GM23338 (cell line): Measurements from ENCODE around the gene DPP10. TPM values are rescaled to one million over a fixed set of nuclear protein-coding genes. Genes with fewer than 3 reads are reported as not detected.

Experiments
- ATAC-seq: fragments of 200-7000 bp; cut with Tn5 transposase; 3 replicates; pipeline ENCODE4 v1.9.1; 2020
- DNase-seq: peaks from one replicate; pipeline ENCODE4 v3.0.0-alpha.2; 2015; ENCODE audit warnings: low spot score
- H2AFZ ChIP-seq: fragments of 200-600 bp; sonication (generic); 2 replicates; pipeline ENCODE4 v1.8.0; 2016; ENCODE audit warnings: antibody characterized with exemption, mild to moderate bottlenecking, moderate library complexity
- H3F3A ChIP-seq: fragments of 200-600 bp; sonication (generic); replicated peaks from 2 replicates; pipeline ENCODE4 v1.8.0; 2017; ENCODE audit warnings: antibody characterized with exemption, mixed run types, low read depth
- H3K27ac ChIP-seq: fragments of 200-600 bp; sonication (generic); 2 replicates; pipeline ENCODE4 v1.6.1; 2016; ENCODE audit warnings: low read depth
- H3K27me3 ChIP-seq: fragments of 200-600 bp; sonication (generic); 2 replicates; pipeline ENCODE4 v1.8.0; 2016; ENCODE audit warnings: mild to moderate bottlenecking, mixed run types, moderate library complexity; ENCODE audit not compliant: insufficient read depth
- H3K36me3 ChIP-seq: fragments of 200-600 bp; sonication (generic); 2 replicates; pipeline ENCODE4 v1.8.0; 2016; ENCODE audit warnings: mild to moderate bottlenecking; ENCODE audit not compliant: insufficient read depth
- H3K4me1 ChIP-seq: fragments of 200-600 bp; sonication (generic); 2 replicates; pipeline ENCODE4 v1.8.0; 2016; ENCODE audit warnings: mild to moderate bottlenecking, moderate library complexity; ENCODE audit not compliant: insufficient read depth
- H3K4me2 ChIP-seq: fragments of 200-600 bp; sonication (generic); 2 replicates; pipeline ENCODE4 v1.7.1; 2017; ENCODE audit warnings: mixed run types
- H3K4me3 ChIP-seq: fragments of 200-600 bp; sonication (generic); 2 replicates; pipeline ENCODE4 v1.6.1; 2016; ENCODE audit warnings: mixed run types
- H3K79me2 ChIP-seq: fragments of 200-600 bp; sonication (generic); replicated peaks from 2 replicates; pipeline ENCODE4 v1.8.0; 2017; ENCODE audit warnings: mild to moderate bottlenecking; ENCODE audit not compliant: insufficient read depth
- H3K9me2 ChIP-seq: fragments of 200-600 bp; sonication (generic); 2 replicates; pipeline ENCODE4 v1.8.0; 2017; ENCODE audit not compliant: insufficient read depth
- H4K20me1 ChIP-seq: fragments of 200-600 bp; sonication (generic); replicated peaks from 2 replicates; pipeline ENCODE4 v1.8.0; 2017; ENCODE audit warnings: mild to moderate bottlenecking; ENCODE audit not compliant: insufficient read depth
- H3K27ac Mint-ChIP-seq: 2 replicates; pipeline ENCODE4 v1.8.0; 2020; ENCODE audit warnings: inconsistent platforms, mild to moderate bottlenecking, moderate library complexity, mixed read lengths
- H3K27me3 Mint-ChIP-seq: 3 replicates; pipeline ENCODE4 v1.8.0; 2022; ENCODE audit warnings: low read depth, mild to moderate bottlenecking, moderate library complexity, mixed read lengths, inconsistent platforms; ENCODE audit not compliant: insufficient read depth, poor library complexity
- H3K36me3 Mint-ChIP-seq: 3 replicates; pipeline ENCODE4 v1.8.0; 2021; ENCODE audit warnings: low read depth, mild to moderate bottlenecking, inconsistent platforms, moderate library complexity, mixed read lengths
- H3K4me1 Mint-ChIP-seq: 3 replicates; pipeline ENCODE4 v1.8.0; 2020; ENCODE audit warnings: mild to moderate bottlenecking, inconsistent platforms, mixed read lengths
- H3K4me3 Mint-ChIP-seq: 3 replicates; pipeline ENCODE4 v1.8.0; 2021; ENCODE audit warnings: moderate library complexity, mild to moderate bottlenecking, inconsistent platforms, mixed read lengths
- H3K9me3 Mint-ChIP-seq: 3 replicates; pipeline ENCODE4 v1.8.0; 2020; ENCODE audit warnings: moderate library complexity, mild to moderate bottlenecking, inconsistent platforms, mixed read lengths
- CREB1 ChIP-seq: fragments of 250-450 bp; sonication (Bioruptor Pico); IDR thresholded peaks from 2 replicates; pipeline ENCODE4 v1.5.0; 2020; ENCODE audit warnings: low read depth, mild to moderate bottlenecking, moderate library complexity
- EZH2 ChIP-seq: fragments of 200-600 bp; sonication (generic); IDR thresholded peaks from one replicate; pipeline ENCODE4 v1.8.0; 2017; ENCODE audit warnings: antibody characterized with exemption, mild to moderate bottlenecking, low read depth; ENCODE audit not compliant: unreplicated experiment
- EZH2phosphoT487 ChIP-seq: fragments of 200-600 bp; sonication (generic); IDR thresholded peaks from one replicate; pipeline ENCODE4 v1.8.1; 2018; ENCODE audit warnings: antibody characterized with exemption; ENCODE audit not compliant: unreplicated experiment
- JUNB ChIP-seq: IDR thresholded peaks from one replicate; pipeline ENCODE4 v1.6.1; 2016; ENCODE audit warnings: antibody characterized with exemption; ENCODE audit not compliant: unreplicated experiment
- NANOG ChIP-seq: IDR thresholded peaks from 2 replicates; pipeline ENCODE4 v1.6.1; 2016; ENCODE audit warnings: antibody characterized with exemption, borderline replicate concordance
- POLR2AphosphoS5 ChIP-seq: IDR thresholded peaks from 2 replicates; pipeline ENCODE4 v1.6.1; 2016; ENCODE audit warnings: antibody characterized with exemption, low read depth
- STAT1 ChIP-seq: IDR thresholded peaks from one replicate; pipeline ENCODE4 v1.6.1; 2016; ENCODE audit warnings: antibody characterized with exemption; ENCODE audit not compliant: unreplicated experiment
- ZNF114 ChIP-seq: fragments of 250-450 bp; sonication (Bioruptor Pico); IDR thresholded peaks from 2 replicates; pipeline ENCODE4 v1.5.0; 2020; ENCODE audit warnings: mild to moderate bottlenecking, moderate library complexity
- ZNF331 ChIP-seq: fragments of 250-450 bp; sonication (Bioruptor Pico); IDR thresholded peaks from 2 replicates; pipeline ENCODE4 v1.5.0; 2020; ENCODE audit warnings: low read depth, mild to moderate bottlenecking, moderate library complexity
- polyA plus RNA-seq: library from polyadenylated mRNA; unstranded; fragments of >200 nt; fragmentation: Nextera tagmentation; extraction: Ambion mirVana; gene quantifications from 2 replicates; pipeline ENCODE4 v1.2.1, GENCODE V29; 2016
- total RNA-seq: library from RNA; depleted of rRNA; stranded (reverse); fragments of >200 nt; shearing (Covaris generic); gene quantifications from 2 replicates; pipeline ENCODE4 v1.2.3, GENCODE V29; 2014
- TF ChIP-seq, protein P1 (sequence below): IDR thresholded peaks from 2 replicates; pipeline ENCODE4 v1.6.1; 2016; ENCODE audit warnings: antibody characterized with exemption
- TF ChIP-seq, protein P2 (sequence below): IDR thresholded peaks from one replicate; pipeline ENCODE4 v1.6.1; 2018; ENCODE audit warnings: antibody characterized with exemption; ENCODE audit not compliant: unreplicated experiment
- TF ChIP-seq, protein P3 (sequence below), 2 experiments: fragments of 200-600 bp in 1 of 2; sonication (generic) in 1 of 2; conservative IDR thresholded peaks; 2 replicates each; pipeline versions ENCODE4 v1.5.1 to v1.6.1; 2016 to 2017; ENCODE audit warnings: antibody characterized with exemption in 2 of 2, low read depth in 2 of 2, mild to moderate bottlenecking in 2 of 2, moderate library complexity in 1 of 2
- TF ChIP-seq, protein P4 (sequence below): fragments of 250-450 bp; sonication (Bioruptor Pico); IDR thresholded peaks from 2 replicates; pipeline ENCODE4 v1.5.0; 2020; ENCODE audit warnings: mild to moderate bottlenecking, moderate library complexity

Gene DPP10
- total and polyA plus RNA-seq, 2 experiments from 2014 or later = 3.6 to 14.8 TPM

DNA sequence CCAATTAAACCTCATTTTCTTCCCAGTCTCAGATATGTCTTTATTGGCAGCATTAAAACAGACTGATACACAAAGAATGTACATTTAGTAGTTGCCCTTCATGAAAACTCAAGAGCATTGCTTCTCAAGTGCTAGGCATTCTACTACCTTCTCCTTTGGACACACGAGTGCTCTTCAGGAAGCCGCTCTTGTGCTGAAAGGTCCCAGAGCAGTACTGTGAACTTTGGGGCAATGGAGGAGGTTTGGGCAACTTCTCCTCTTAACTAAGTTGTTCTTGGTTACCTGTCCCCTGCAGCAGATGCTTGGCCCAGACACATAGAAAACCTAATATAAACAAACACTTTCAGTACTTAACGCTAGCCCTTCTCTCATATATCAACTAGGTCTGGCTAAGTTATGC lies 362.8 kb downstream of the DPP10 start:
- no peaks in the 10 kb centered on the region for H3K27me3 Mint-ChIP-seq
- H3K9me3 Mint-ChIP-seq = peaks cover 23% of the 10 kb centered on the region
- TF ChIP-seq STAT1 = no peak
- no peak for TF ChIP-seq EZH2phosphoT487
- TF ChIP-seq, protein P1, sequence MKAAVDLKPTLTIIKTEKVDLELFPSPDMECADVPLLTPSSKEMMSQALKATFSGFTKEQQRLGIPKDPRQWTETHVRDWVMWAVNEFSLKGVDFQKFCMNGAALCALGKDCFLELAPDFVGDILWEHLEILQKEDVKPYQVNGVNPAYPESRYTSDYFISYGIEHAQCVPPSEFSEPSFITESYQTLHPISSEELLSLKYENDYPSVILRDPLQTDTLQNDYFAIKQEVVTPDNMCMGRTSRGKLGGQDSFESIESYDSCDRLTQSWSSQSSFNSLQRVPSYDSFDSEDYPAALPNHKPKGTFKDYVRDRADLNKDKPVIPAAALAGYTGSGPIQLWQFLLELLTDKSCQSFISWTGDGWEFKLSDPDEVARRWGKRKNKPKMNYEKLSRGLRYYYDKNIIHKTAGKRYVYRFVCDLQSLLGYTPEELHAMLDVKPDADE = no peak
- no peak for TF ChIP-seq ZNF331
- TF ChIP-seq NANOG = no peak
- TF ChIP-seq POLR2AphosphoS5 = no peak
- TF ChIP-seq, protein P2, sequence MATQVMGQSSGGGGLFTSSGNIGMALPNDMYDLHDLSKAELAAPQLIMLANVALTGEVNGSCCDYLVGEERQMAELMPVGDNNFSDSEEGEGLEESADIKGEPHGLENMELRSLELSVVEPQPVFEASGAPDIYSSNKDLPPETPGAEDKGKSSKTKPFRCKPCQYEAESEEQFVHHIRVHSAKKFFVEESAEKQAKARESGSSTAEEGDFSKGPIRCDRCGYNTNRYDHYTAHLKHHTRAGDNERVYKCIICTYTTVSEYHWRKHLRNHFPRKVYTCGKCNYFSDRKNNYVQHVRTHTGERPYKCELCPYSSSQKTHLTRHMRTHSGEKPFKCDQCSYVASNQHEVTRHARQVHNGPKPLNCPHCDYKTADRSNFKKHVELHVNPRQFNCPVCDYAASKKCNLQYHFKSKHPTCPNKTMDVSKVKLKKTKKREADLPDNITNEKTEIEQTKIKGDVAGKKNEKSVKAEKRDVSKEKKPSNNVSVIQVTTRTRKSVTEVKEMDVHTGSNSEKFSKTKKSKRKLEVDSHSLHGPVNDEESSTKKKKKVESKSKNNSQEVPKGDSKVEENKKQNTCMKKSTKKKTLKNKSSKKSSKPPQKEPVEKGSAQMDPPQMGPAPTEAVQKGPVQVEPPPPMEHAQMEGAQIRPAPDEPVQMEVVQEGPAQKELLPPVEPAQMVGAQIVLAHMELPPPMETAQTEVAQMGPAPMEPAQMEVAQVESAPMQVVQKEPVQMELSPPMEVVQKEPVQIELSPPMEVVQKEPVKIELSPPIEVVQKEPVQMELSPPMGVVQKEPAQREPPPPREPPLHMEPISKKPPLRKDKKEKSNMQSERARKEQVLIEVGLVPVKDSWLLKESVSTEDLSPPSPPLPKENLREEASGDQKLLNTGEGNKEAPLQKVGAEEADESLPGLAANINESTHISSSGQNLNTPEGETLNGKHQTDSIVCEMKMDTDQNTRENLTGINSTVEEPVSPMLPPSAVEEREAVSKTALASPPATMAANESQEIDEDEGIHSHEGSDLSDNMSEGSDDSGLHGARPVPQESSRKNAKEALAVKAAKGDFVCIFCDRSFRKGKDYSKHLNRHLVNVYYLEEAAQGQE = no peak
- no peak for TF ChIP-seq ZNF114 (CRISPR knock-in tag)
- TF ChIP-seq, protein P3, sequence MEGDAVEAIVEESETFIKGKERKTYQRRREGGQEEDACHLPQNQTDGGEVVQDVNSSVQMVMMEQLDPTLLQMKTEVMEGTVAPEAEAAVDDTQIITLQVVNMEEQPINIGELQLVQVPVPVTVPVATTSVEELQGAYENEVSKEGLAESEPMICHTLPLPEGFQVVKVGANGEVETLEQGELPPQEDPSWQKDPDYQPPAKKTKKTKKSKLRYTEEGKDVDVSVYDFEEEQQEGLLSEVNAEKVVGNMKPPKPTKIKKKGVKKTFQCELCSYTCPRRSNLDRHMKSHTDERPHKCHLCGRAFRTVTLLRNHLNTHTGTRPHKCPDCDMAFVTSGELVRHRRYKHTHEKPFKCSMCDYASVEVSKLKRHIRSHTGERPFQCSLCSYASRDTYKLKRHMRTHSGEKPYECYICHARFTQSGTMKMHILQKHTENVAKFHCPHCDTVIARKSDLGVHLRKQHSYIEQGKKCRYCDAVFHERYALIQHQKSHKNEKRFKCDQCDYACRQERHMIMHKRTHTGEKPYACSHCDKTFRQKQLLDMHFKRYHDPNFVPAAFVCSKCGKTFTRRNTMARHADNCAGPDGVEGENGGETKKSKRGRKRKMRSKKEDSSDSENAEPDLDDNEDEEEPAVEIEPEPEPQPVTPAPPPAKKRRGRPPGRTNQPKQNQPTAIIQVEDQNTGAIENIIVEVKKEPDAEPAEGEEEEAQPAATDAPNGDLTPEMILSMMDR (conservative IDR thresholded peaks at IDR 0.05; ENCODE audit: low read depth in 2 of 2) = no peak
- no peak for TF ChIP-seq EZH2
- TF ChIP-seq CREB1 = no peak
- no peak for TF ChIP-seq JUNB
- TF ChIP-seq, protein P4, sequence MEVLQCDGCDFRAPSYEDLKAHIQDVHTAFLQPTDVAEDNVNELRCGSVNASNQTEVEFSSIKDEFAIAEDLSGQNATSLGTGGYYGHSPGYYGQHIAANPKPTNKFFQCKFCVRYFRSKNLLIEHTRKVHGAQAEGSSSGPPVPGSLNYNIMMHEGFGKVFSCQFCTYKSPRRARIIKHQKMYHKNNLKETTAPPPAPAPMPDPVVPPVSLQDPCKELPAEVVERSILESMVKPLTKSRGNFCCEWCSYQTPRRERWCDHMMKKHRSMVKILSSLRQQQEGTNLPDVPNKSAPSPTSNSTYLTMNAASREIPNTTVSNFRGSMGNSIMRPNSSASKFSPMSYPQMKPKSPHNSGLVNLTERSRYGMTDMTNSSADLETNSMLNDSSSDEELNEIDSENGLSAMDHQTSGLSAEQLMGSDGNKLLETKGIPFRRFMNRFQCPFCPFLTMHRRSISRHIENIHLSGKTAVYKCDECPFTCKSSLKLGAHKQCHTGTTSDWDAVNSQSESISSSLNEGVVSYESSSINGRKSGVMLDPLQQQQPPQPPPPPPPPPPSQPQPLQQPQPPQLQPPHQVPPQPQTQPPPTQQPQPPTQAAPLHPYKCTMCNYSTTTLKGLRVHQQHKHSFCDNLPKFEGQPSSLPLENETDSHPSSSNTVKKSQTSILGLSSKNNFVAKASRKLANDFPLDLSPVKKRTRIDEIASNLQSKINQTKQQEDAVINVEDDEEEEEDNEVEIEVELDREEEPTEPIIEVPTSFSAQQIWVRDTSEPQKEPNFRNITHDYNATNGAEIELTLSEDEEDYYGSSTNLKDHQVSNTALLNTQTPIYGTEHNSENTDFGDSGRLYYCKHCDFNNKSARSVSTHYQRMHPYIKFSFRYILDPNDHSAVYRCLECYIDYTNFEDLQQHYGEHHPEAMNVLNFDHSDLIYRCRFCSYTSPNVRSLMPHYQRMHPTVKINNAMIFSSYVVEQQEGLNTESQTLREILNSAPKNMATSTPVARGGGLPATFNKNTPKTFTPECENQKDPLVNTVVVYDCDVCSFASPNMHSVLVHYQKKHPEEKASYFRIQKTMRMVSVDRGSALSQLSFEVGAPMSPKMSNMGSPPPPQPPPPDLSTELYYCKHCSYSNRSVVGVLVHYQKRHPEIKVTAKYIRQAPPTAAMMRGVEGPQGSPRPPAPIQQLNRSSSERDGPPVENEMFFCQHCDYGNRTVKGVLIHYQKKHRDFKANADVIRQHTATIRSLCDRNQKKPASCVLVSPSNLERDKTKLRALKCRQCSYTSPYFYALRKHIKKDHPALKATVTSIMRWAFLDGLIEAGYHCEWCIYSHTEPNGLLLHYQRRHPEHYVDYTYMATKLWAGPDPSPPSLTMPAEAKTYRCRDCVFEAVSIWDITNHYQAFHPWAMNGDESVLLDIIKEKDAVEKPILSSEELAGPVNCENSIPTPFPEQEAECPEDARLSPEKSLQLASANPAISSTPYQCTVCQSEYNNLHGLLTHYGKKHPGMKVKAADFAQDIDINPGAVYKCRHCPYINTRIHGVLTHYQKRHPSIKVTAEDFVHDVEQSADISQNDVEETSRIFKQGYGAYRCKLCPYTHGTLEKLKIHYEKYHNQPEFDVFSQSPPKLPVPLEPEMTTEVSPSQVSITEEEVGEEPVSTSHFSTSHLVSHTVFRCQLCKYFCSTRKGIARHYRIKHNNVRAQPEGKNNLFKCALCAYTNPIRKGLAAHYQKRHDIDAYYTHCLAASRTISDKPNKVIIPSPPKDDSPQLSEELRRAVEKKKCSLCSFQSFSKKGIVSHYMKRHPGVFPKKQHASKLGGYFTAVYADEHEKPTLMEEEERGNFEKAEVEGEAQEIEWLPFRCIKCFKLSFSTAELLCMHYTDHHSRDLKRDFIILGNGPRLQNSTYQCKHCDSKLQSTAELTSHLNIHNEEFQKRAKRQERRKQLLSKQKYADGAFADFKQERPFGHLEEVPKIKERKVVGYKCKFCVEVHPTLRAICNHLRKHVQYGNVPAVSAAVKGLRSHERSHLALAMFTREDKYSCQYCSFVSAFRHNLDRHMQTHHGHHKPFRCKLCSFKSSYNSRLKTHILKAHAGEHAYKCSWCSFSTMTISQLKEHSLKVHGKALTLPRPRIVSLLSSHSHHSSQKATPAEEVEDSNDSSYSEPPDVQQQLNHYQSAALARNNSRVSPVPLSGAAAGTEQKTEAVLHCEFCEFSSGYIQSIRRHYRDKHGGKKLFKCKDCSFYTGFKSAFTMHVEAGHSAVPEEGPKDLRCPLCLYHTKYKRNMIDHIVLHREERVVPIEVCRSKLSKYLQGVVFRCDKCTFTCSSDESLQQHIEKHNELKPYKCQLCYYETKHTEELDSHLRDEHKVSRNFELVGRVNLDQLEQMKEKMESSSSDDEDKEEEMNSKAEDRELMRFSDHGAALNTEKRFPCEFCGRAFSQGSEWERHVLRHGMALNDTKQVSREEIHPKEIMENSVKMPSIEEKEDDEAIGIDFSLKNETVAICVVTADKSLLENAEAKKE (CRISPR knock-in tag) = no peak
- ATAC-seq (no peak), DNase-seq (no peak)
- peaks cover 6% of the 10 kb centered on the region; the same call in 1 of the 3 replicates for H3K36me3 Mint-ChIP-seq
- H3K9me2 ChIP-seq = peaks cover 5% of the 10 kb centered on the region; the same call in 1 of the 2 replicates
- no peak overlapping the region for H3K4me2 ChIP-seq
- H3K4me1 Mint-ChIP-seq = peaks cover 12% of the 10 kb centered on the region; the same call in 2 of the 3 replicates
- no peaks in the 10 kb centered on the region for H3K36me3 ChIP-seq
- H4K20me1 ChIP-seq = no peaks in the 10 kb centered on the region
- H3K4me3 ChIP-seq = no peak overlapping the region
- no peaks in the 10 kb centered on the region for H3F3A ChIP-seq
- no peak overlapping the region for H2AFZ ChIP-seq
- no peak overlapping the region for H3K27ac Mint-ChIP-seq
- H3K27ac ChIP-seq = no peak overlapping the region
- H3K79me2 ChIP-seq = no peaks in the 10 kb centered on the region
- no peaks in the 10 kb centered on the region for H3K27me3 ChIP-seq
- H3K4me3 Mint-ChIP-seq = no peak overlapping the region
- peaks cover 7% of the 10 kb centered on the region; the same call in 1 of the 2 replicates for H3K4me1 ChIP-seq
